WI38 (cell line): ENCODE data around the gene TLNRD1.

Experiments
- H3K4me3 ChIP-seq: 2 replicates; pipeline ENCODE4 v1.5.1; 2011; ENCODE audit warnings: low read depth, mild to moderate bottlenecking, control low read depth, low read length
- TF ChIP-seq, protein P1 (sequence below): IDR thresholded peaks from 2 replicates; pipeline ENCODE4 v1.5.1; 2012; ENCODE audit warnings: low read depth, mild to moderate bottlenecking, control low read depth, low read length

Gene TLNRD1

DNA sequence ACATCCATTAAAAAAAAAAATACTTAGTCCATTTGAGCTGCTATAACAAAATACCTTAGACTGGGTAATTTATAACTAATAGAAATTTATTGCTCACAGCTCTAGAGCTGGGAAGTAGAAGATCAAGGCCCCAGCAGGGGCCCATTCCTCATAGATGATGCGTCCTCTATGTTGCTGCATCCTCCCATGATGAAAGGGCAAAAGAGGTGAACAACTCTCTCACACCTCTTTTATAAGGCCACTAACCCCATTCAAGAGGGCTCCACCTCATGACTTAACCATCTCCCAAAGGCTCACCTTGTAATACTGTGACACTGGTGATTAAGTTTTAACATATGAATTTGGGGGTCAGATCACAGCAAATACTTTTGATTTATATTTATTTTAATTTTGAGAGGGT is 3.0 kb upstream of the TLNRD1 start:
- TF ChIP-seq, protein P1, sequence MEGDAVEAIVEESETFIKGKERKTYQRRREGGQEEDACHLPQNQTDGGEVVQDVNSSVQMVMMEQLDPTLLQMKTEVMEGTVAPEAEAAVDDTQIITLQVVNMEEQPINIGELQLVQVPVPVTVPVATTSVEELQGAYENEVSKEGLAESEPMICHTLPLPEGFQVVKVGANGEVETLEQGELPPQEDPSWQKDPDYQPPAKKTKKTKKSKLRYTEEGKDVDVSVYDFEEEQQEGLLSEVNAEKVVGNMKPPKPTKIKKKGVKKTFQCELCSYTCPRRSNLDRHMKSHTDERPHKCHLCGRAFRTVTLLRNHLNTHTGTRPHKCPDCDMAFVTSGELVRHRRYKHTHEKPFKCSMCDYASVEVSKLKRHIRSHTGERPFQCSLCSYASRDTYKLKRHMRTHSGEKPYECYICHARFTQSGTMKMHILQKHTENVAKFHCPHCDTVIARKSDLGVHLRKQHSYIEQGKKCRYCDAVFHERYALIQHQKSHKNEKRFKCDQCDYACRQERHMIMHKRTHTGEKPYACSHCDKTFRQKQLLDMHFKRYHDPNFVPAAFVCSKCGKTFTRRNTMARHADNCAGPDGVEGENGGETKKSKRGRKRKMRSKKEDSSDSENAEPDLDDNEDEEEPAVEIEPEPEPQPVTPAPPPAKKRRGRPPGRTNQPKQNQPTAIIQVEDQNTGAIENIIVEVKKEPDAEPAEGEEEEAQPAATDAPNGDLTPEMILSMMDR = no peak

DNA sequence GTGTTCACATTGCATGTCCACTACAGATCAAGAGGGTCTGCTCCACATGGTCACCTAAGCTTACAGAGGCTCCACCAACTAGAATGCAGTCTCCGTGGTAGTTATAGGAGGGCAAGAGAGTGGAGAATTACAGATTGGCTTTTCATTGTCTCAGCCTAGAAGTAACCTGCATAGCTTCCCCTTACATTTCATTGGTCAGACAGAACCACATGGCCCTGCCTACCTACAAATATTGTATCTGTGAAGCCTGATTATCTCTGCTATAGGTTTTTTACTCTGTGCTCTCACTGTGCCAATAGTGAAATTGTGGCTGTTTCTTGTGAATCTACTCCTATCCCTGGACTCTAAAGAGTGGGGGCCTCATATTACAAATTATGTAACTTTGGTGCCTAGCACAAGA is 2.5 kb upstream of the TLNRD1 start:
- TF ChIP-seq, protein P1 = no peak
- H3K4me3 ChIP-seq = no peak overlapping the region

More for the DNA sequence above, 3.0 kb upstream of the TLNRD1 start:
- H3K4me3 ChIP-seq = no peak overlapping the region

DNA sequence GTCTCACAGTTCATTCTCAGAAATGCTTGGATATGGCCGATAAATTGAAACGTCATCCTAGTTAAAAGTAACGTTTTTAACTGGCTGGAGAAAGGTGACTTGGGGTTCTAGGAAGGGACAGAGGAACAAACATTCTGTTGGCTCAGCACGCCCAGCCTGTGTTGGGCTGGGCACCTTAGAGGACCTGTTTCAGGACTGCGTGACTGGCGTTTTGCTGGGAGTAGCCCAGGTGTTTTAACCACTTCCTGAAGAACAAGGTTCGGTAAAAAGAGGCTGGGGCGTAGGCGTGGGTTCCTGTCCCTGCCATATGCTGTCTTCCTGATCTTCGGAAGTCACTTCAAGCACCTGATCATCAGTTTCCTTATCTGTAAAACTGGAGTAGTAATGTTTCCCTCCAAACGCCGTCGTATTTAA is 1.1 kb upstream of the TLNRD1 start:
- TF ChIP-seq, protein P1 = no peak
- peak overlapping the region; percentile 90 for H3K4me3 ChIP-seq

DNA sequence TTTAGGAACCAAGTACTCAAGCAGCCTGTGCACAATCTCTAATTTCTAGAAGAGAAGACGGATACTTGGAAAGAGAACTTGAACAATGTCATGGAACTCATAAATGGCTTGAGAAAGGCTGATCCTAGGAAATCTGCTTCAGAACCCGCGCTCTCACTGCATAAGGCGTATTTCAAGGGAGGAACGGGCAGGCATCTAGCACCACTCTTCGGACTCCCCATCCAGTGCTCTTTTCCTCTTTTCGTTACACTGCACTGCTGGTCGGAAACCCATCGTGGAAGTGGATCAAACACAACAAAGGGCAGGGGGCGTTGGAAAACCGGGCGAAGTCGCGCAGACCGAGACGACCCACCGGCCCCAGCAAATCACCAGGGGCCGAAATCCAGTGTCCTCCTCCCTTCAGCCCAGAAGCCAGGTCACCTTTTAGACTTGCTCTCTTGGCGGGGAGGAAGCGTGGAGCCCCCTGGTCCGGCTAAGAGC is 539 bp upstream of the TLNRD1 start:
- peak overlapping the region; percentile 90 for H3K4me3 ChIP-seq
- TF ChIP-seq, protein P1 = no peak

DNA sequence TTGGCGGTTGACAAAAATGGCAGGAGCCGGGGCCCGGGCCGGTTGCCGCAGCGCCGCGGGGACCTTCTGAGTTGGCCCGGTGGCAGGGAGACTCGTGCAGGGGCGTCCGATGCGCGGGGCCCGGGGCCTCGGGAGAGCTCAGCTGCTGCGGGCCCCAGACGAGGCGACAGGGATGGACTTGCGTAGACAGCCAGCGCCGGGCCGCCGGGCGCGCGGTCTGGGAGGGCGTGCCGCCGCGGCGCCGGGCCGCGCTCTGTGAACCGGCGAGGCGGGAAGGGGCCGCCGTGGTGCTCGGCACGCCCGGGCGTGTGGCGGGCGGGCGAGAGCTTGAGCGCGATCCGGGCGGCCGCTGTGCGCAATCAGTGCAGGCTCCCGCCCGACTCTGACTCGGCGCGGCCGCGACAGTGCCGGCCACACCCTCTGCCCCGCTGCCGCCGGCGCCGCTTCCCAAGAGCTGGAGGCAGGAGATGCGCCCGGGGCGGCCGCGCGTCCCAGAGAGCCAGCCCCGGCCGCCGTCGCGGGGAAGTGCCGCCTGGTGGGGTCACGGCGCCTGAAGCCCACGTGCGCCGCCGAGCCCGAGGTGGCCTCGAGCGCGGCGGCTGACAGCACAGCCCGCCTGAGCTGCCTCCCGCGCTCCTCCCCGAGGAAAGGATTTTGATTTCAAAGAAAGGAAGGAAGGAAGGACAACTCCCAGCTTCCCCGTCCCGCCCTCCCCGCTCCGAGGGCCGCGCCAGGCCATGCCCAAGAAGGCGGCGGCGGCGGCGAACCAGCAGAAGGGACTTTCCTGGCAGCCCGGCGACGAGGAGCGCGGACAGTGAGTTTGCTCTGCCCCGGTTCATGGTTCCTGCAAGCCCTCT is 657 bp downstream of the TLNRD1 start:
- H3K4me3 ChIP-seq = peak overlapping the region; percentile 90
- TF ChIP-seq, protein P1 = no peak

DNA sequence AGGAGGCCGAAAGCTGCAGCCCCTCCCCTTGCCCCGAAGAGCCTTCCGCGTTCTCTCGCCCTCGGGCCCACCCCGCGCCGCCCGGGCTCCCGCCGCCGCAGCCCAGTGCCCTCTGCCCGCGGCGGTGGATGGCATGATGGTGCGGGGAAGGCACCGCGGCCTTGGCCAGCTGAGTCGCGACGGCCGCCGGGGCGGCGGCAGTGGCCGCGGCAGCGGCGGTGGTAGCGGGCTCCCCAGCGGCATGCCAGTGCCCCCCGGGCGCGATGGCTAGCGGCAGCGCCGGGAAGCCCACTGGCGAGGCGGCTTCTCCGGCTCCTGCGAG is 1.2 kb downstream of the TLNRD1 start:
- TF ChIP-seq, protein P1 = no peak
- peak overlapping the region; percentile 90 for H3K4me3 ChIP-seq

DNA sequence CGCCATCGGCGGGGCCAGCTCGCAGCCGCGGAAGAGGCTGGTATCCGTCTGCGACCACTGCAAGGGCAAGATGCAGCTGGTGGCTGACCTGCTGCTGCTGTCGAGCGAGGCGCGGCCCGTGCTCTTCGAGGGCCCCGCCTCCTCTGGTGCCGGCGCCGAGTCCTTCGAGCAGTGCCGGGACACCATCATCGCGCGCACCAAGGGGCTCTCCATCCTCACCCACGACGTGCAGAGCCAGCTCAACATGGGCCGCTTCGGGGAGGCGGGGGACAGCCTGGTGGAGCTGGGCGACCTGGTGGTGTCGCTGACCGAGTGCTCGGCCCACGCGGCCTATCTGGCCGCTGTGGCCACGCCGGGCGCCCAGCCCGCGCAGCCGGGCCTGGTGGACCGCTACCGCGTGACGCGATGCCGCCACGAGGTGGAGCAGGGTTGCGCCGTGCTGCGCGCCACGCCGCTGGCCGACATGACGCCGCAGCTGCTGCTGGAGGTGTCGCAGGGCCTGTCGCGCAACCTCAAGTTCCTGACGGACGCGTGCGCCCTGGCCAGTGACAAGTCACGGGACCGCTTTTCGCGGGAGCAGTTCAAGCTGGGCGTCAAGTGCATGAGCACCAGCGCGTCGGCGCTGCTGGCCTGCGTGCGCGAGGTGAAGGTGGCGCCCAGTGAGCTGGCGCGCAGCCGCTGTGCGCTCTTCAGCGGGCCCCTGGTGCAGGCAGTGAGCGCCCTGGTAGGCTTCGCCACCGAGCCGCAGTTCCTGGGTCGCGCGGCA is 1.8 kb downstream of the TLNRD1 start:
- H3K4me3 ChIP-seq = peak overlapping the region; percentile 90
- TF ChIP-seq, protein P1 = no peak
